SH-SY5Y (cell line): Measurements from ENCODE around the gene FAM110A.

ENCODE experiments used
- GATA2 ChIP-seq: IDR thresholded peaks from 2 replicates; pipeline ENCODE4 v1.6.1; 2011; ENCODE audit warnings: mild to moderate bottlenecking, low read depth, low read length
- GATA3 ChIP-seq: IDR thresholded peaks from 2 replicates; pipeline ENCODE4 v1.6.1; 2011; ENCODE audit warnings: low read depth, mild to moderate bottlenecking, low read length, moderate library complexity

GRCh38 chr20:820323-820953 is 13.1 kb upstream of the FAM110A start:
- no peak for TF ChIP-seq GATA2
- TF ChIP-seq GATA3 = no peak
